ENCODE measurements around the gene CAGE1. TPM values are rescaled to one million over a fixed set of nuclear protein-coding genes. Genes with fewer than 3 reads are reported as not detected.

CAGE1 gene
- total and polyA plus RNA-seq, 2 donors (not counting 3 experiments of a cell fraction or from before 2014, with no cell fraction given): not detected

GRCh38 chr6:7377961-7378360 is 11.6 kb downstream of the CAGE1 start:
- Histone ChIP-seq H2AFZ (ENCODE audit: low read depth, low read length) (no peak overlapping the region), H3K9me1 (replicated peaks; ENCODE audit: control insufficient read depth, extremely low read depth, insufficient read depth, low read length) (no peaks in the 10 kb centered on the region), H3K9me3 (replicated peaks; ENCODE audit: control insufficient read depth, insufficient read depth, low read length) (no peaks in the 10 kb centered on the region), H3K4me3 (replicated peaks in 1 of 3; ENCODE audit: insufficient read depth in 1 of 3, low read depth in 1 of 3, low read length in 3 of 3) (no peak overlapping the region), H3K79me2 (ENCODE audit: control insufficient read depth, insufficient read depth, low read length) (no peaks in the 10 kb centered on the region), H3K9ac (replicated peaks; ENCODE audit: extremely low read depth, insufficient read depth, low read length) (no peak overlapping the region), H3K27me3 (ENCODE audit: control insufficient read depth in 2 of 2, insufficient read depth in 2 of 2, low read length in 2 of 2) (peaks cover 0 to 8% of the 10 kb centered on the region in 2 experiments), H3K27ac (ENCODE audit: insufficient read depth, low read depth, low read length) (no peak overlapping the region), H4K20me1 (replicated peaks; ENCODE audit: control insufficient read depth, extremely low read depth, insufficient read depth, low read length) (no peaks in the 10 kb centered on the region), H3K4me2 (ENCODE audit: insufficient read depth, low read length) (no peak overlapping the region), H3K4me1 (ENCODE audit: control insufficient read depth, extremely low read depth, insufficient read depth, low read length) (no peaks in the 10 kb centered on the region), H3K36me3 (ENCODE audit: control insufficient read depth in 2 of 2, extremely low read depth in 1 of 2, insufficient read depth in 2 of 2, low read length in 2 of 2) (no peaks in the 10 kb centered on the region)
- DNase-seq (ENCODE audit: low read depth, low spot score): no peak
- CTCF ChIA-PET: no interaction called here
- TF ChIP-seq CTCF (IDR thresholded peaks at IDR 0.05; ENCODE audit: extremely low read depth in 1 of 2, insufficient read depth in 1 of 2, low read depth in 1 of 2, low read length in 2 of 2) (no peak), GATA2 (IDR thresholded peaks at IDR 0.05; ENCODE audit: insufficient read depth, insufficient read length, low read depth, low read length) (no peak), MYC (IDR thresholded peaks at IDR 0.05; ENCODE audit: low read depth, low read length) (no peak), MAX (IDR thresholded peaks at IDR 0.05; ENCODE audit: insufficient read depth, insufficient read length) (no peak), FOS (IDR thresholded peaks at IDR 0.05; ENCODE audit: borderline replicate concordance, insufficient read depth, low read length) (no peak), EZH2 (IDR thresholded peaks at IDR 0.05; ENCODE audit: borderline replicate concordance, low read depth, low read length, severe bottlenecking) (no peak), POLR2A (IDR thresholded peaks at IDR 0.05; ENCODE audit: low read depth, low read length) (no peak), JUN (IDR thresholded peaks at IDR 0.05; ENCODE audit: borderline replicate concordance, insufficient read depth, insufficient read length, low read depth) (no peak), POLR2AphosphoS5 (IDR thresholded peaks at IDR 0.05; ENCODE audit: insufficient read depth, low read depth, low read length) (no peak)
- FAIRE-seq: no peak
- POLR2A ChIA-PET: no interaction called here
- no TSS peak for BruUV-seq (replicated peaks)
- intact Hi-C loops (cut with micrococcal nuclease) (no loop called here), dilution Hi-C loops (cut with MboI; ENCODE audit: extremely low pct_ligation_motif_present, low sequenced_read_pairs) (no loop called here)

Measured in endothelial cell of umbilical vein (primary cell).